Bronchial epithelial cell (primary cell): ENCODE results near the gene ZC3H15. TPM values are rescaled to one million over a fixed set of nuclear protein-coding genes. Genes with fewer than 3 reads are reported as not detected.
A peak's percentile ranks its signal among the peaks of the same experiment; 100 is the strongest.

Experiments
- DNase-seq: peaks from one replicate; pipeline ENCODE4 v3.0.0-alpha.2; 2010; ENCODE audit warnings: low read depth
- FAIRE-seq: peaks from 2 replicates; lab custom pipeline; 2011; peaks lifted over from hg19 to GRCh38; lab: Jason Lieb, UNC
- H3K27me3 ChIP-seq: 2 replicates; pipeline ENCODE4 v1.5.1; 2011; ENCODE audit warnings: low read length; ENCODE audit not compliant: control insufficient read depth, insufficient read depth
- H3K36me3 ChIP-seq: 2 replicates; pipeline ENCODE4 v1.5.1; 2011; ENCODE audit warnings: low read length; ENCODE audit not compliant: control insufficient read depth, insufficient read depth
- H3K4me3 ChIP-seq: 2 replicates; pipeline ENCODE4 v1.5.1; 2011; ENCODE audit warnings: mild to moderate bottlenecking, low read depth, low read length, control low read depth
- total RNA-seq: library from RNA; depleted of rRNA; stranded (reverse); fragments of >200 nt; gene quantifications from 2 replicates; pipeline ENCODE4 v1.2.1, GENCODE V29; 2014
- TF ChIP-seq, protein P1 (sequence below): IDR thresholded peaks from 2 replicates; pipeline ENCODE4 v1.5.1; 2011; ENCODE audit warnings: mild to moderate bottlenecking, moderate library complexity, low read length, control low read depth, inconsistent platforms; ENCODE audit not compliant: insufficient read depth, severe bottlenecking

ZC3H15 gene
- total RNA-seq, 1 donor from 2014 or later, result 120 TPM

DNA sequence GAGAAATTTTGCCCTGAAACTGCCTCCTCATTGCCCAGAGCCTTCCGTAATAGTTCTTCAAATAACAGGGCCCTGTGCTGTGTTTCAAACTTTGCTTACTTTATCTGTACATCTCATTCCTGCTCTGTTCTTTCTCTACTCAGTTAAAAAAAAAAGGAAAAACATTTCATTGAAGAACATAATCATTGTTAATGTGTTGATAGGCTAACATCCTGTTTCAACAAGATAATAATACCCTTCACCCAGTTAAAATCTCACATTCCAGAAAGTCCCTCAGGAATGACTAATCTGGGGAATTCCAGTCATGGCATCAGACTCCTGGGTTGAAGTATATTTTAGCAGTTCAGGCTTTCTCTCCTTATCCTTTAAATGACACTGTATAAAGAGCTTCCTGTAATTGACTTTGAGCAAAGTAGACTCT is 58.2 kb downstream of the ZC3H15 start:
- Histone ChIP-seq H3K4me3 (no peak overlapping the region), H3K27me3 (no peaks in the 10 kb centered on the region), H3K36me3 (no peaks in the 10 kb centered on the region)
- FAIRE-seq, result no peak
- TF ChIP-seq, protein P1, sequence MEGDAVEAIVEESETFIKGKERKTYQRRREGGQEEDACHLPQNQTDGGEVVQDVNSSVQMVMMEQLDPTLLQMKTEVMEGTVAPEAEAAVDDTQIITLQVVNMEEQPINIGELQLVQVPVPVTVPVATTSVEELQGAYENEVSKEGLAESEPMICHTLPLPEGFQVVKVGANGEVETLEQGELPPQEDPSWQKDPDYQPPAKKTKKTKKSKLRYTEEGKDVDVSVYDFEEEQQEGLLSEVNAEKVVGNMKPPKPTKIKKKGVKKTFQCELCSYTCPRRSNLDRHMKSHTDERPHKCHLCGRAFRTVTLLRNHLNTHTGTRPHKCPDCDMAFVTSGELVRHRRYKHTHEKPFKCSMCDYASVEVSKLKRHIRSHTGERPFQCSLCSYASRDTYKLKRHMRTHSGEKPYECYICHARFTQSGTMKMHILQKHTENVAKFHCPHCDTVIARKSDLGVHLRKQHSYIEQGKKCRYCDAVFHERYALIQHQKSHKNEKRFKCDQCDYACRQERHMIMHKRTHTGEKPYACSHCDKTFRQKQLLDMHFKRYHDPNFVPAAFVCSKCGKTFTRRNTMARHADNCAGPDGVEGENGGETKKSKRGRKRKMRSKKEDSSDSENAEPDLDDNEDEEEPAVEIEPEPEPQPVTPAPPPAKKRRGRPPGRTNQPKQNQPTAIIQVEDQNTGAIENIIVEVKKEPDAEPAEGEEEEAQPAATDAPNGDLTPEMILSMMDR, result no peak
- DNase-seq, result peak; percentile 98

GRCh38 chr2:186546846-186547245 is 60.8 kb downstream of the ZC3H15 start:
- DNase-seq, result peak; percentile 21
- Histone ChIP-seq H3K36me3 (no peaks in the 10 kb centered on the region), H3K4me3 (no peak overlapping the region), H3K27me3 (no peaks in the 10 kb centered on the region)
- no peak for FAIRE-seq
- TF ChIP-seq, protein P1, result no peak

GRCh38 chr2:186551323-186552050 is 65.4 kb downstream of the ZC3H15 start:
- Histone ChIP-seq H3K27me3 (no peaks in the 10 kb centered on the region), H3K4me3 (no peak overlapping the region), H3K36me3 (no peaks in the 10 kb centered on the region)
- FAIRE-seq (no peak), DNase-seq (no peak)
- TF ChIP-seq, protein P1, result no peak

- Histone ChIP-seq H3K27me3 (no peaks in the 10 kb centered on the region), H3K4me3 (no peak overlapping the region), H3K36me3 (no peaks in the 10 kb centered on the region)
- DNase-seq (peak; percentile 83), FAIRE-seq (no peak)
- TF ChIP-seq, protein P1, result no peak
Measured at GRCh38 chr2:186554429-186554828, 68.4 kb downstream of the ZC3H15 start.

DNA sequence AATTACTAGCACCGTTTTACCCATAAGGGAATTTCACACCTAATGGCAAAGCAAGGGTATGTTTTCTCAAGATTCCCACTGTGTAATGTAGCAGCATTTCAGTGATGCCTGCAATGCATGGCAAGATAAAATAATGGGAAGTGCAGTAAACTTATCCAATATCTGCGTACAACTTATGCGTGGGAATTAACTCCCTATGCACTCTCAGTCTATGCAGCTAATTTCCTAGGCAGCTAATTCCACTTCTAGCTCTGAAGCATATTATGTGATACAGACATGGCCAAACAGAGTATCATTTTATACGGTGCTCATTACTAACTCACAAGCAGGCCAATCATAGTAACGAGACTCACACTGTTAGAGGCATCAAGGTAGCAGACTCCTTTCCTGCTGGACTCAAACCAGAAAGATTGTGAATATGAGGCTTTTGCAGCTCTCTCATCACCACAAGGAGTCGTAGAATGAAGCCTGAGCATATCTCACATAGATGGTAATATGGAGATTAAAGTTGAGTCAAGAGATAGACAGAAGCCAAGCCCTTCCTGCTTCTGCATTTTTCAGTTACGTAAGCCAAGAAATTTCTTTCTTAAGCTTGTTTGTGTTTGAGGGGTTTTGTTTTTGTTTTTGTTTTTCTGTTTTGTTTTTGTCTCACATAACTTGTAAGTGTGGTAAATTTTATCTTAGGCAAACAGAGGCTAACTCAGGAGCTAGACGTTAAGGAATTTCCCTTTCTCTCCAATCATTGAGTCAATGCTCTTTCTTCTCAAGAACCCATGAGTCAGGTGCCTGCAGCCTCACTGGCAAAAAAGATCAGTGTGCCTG is 69.0 kb downstream of the ZC3H15 start:
- FAIRE-seq (peak; percentile 72), DNase-seq (peak; percentile 82)
- Histone ChIP-seq H3K27me3 (no peaks in the 10 kb centered on the region), H3K4me3 (no peak overlapping the region), H3K36me3 (no peaks in the 10 kb centered on the region)
- TF ChIP-seq, protein P1, result no peak
